ENCODE measurements around the gene KCNMB4. TPM values are rescaled to one million over a fixed set of nuclear protein-coding genes. Genes with fewer than 3 reads are reported as not detected.

The KCNMB4 gene
- total RNA-seq, 1 experiment from 2014 or later, result 1.9 TPM

GRCh38 chr12:70444903-70445302 lies 78.8 kb downstream of the KCNMB4 start:
- ChIA-PET POLR2A (ENCODE audit: low non-redundant PET) (no interaction called here), CTCF (interaction anchor here (0.6 kb wide), 2 partner anchors 146 to 545 kb away, joined by 5 to 6 read pairs; no protein-coding TSS in a partner anchor)
- BruUV-seq (replicated peaks), result no TSS peak
- DNase-seq (ENCODE audit: low spot score), result no peak
- Histone ChIP-seq H3K4me1 (ENCODE audit: insufficient read depth, low read length, poor library complexity, severe bottlenecking) (no peaks in the 10 kb centered on the region), H3K27me3 (replicated peaks; ENCODE audit: insufficient read depth, low read depth, low read length, poor library complexity) (no peaks in the 10 kb centered on the region), H3K36me3 (ENCODE audit: insufficient read depth, low read length, poor library complexity, severe bottlenecking) (no peaks in the 10 kb centered on the region), H3K9me3 (ENCODE audit: low read depth, low read length, poor library complexity, severe bottlenecking) (no peaks in the 10 kb centered on the region), H3K27ac (ENCODE audit: low read depth, low read length, poor library complexity, severe bottlenecking) (no peak overlapping the region), H3K4me3 (ENCODE audit: low read depth, low read length, poor library complexity, severe bottlenecking) (no peak overlapping the region)
- intact Hi-C loops (cut with micrococcal nuclease; ENCODE audit: unreplicated experiment), result no loop called here
- no peak for TF ChIP-seq EZH2 (IDR thresholded peaks at IDR 0.05; ENCODE audit: borderline replicate concordance, low read depth, low read length, poor library complexity, severe bottlenecking)
- TF ChIP-seq CTCF (conservative IDR thresholded peaks at IDR 0.05; ENCODE audit: low read depth, low read length), result no peak

GRCh38 chr12:70448371-70448770 lies 82.3 kb downstream of the KCNMB4 start:
- BruUV-seq (replicated peaks), result no TSS peak
- H3K27ac ChIP-seq (ENCODE audit: low read depth, low read length, poor library complexity, severe bottlenecking), result no peak overlapping the region
- H3K4me1 ChIP-seq (ENCODE audit: insufficient read depth, low read length, poor library complexity, severe bottlenecking), result no peaks in the 10 kb centered on the region
- intact Hi-C loops (cut with micrococcal nuclease; ENCODE audit: unreplicated experiment), result no loop called here
- TF ChIP-seq CTCF (conservative IDR thresholded peaks at IDR 0.05; ENCODE audit: low read depth, low read length) (no peak), EZH2 (IDR thresholded peaks at IDR 0.05; ENCODE audit: borderline replicate concordance, low read depth, low read length, poor library complexity, severe bottlenecking) (no peak)
- no peaks in the 10 kb centered on the region for H3K27me3 ChIP-seq (replicated peaks; ENCODE audit: insufficient read depth, low read depth, low read length, poor library complexity)
- ChIA-PET POLR2A (ENCODE audit: low non-redundant PET) (no interaction called here), CTCF (no interaction called here)
- H3K9me3 ChIP-seq (ENCODE audit: low read depth, low read length, poor library complexity, severe bottlenecking), result no peaks in the 10 kb centered on the region
- H3K4me3 ChIP-seq (ENCODE audit: low read depth, low read length, poor library complexity, severe bottlenecking), result no peak overlapping the region
- H3K36me3 ChIP-seq (ENCODE audit: insufficient read depth, low read length, poor library complexity, severe bottlenecking), result no peaks in the 10 kb centered on the region
- DNase-seq (ENCODE audit: low spot score), result no peak

- no peaks in the 10 kb centered on the region for H3K9me3 ChIP-seq (ENCODE audit: low read depth, low read length, poor library complexity, severe bottlenecking)
- no peaks in the 10 kb centered on the region for H3K4me1 ChIP-seq (ENCODE audit: insufficient read depth, low read length, poor library complexity, severe bottlenecking)
- no peaks in the 10 kb centered on the region for H3K36me3 ChIP-seq (ENCODE audit: insufficient read depth, low read length, poor library complexity, severe bottlenecking)
- intact Hi-C loops (cut with micrococcal nuclease; ENCODE audit: unreplicated experiment), result no loop called here
- no TSS peak for BruUV-seq (replicated peaks)
- H3K27me3 ChIP-seq (replicated peaks; ENCODE audit: insufficient read depth, low read depth, low read length, poor library complexity), result no peaks in the 10 kb centered on the region
- H3K4me3 ChIP-seq (ENCODE audit: low read depth, low read length, poor library complexity, severe bottlenecking), result no peak overlapping the region
- ChIA-PET POLR2A (ENCODE audit: low non-redundant PET) (no interaction called here), CTCF (no interaction called here)
- DNase-seq (ENCODE audit: low spot score), result no peak
- TF ChIP-seq EZH2 (IDR thresholded peaks at IDR 0.05; ENCODE audit: borderline replicate concordance, low read depth, low read length, poor library complexity, severe bottlenecking) (no peak), CTCF (conservative IDR thresholded peaks at IDR 0.05; ENCODE audit: low read depth, low read length) (no peak)
- no peak overlapping the region for H3K27ac ChIP-seq (ENCODE audit: low read depth, low read length, poor library complexity, severe bottlenecking)
These were observed 83.1 kb downstream of the KCNMB4 start for GRCh38 chr12:70449074-70449752.

All from A673 (cell line).